ENCODE measurements around the gene TLE7. TPM values are rescaled to one million over a fixed set of nuclear protein-coding genes. Genes with fewer than 3 reads are reported as not detected.
A peak's percentile ranks its signal among the peaks of the same experiment; 100 is the strongest.

The TLE7 gene
- total and polyA plus RNA-seq, 2 donors (not counting 1 experiment from before 2014, with no cell fraction given), result not detected

DNA sequence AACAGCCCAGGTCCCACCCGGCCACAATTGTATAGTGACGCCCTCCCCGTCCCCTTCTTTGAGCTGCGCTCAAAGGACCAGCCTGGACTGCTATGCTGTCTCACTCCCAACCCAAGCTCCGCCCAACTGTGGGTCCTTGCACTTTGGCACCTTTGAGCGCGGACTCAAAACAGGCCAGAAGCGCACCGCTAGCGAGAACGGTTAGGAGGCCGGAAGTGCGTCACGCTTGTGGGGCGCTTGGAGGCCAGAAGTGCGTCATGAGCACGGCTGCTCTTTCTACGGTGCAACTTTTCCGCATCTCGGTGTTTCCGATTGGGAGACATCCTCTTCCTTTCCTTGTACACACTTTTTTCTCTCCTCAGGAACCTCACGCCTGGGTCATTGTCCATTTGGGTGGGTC lies 47.3 kb upstream of the TLE7 start, which contains the start of gene ZNF19:
Gene ZNF19, minus strand, starts transcription at position 203 of the 400 bp plus-strand sequence. CDS start 7,210 bp downstream, outside the sequence.
- Histone ChIP-seq H2AFZ (ENCODE audit: low read length) (no peak within 1 kb of the TSS), H3K79me2 (ENCODE audit: control insufficient read depth, insufficient read depth, low read length) (no peaks in the 10 kb centered on the region), H3K4me3 (replicated peaks in 1 of 4; ENCODE audit: control extremely low read depth in 1 of 4, insufficient read depth in 1 of 4, low read depth in 3 of 4, low read length in 4 of 4) (no peak within 1 kb of the TSS), H4K20me1 (ENCODE audit: control insufficient read depth, extremely low read depth, insufficient read depth, low read length) (no peaks in the 10 kb centered on the region), H3K9ac (ENCODE audit: insufficient read depth, low read length) (no peak within 1 kb of the TSS), H3K4me2 (ENCODE audit: extremely low read depth, insufficient read depth, low read length) (no peak within 1 kb of the TSS), H3K9me3 (ENCODE audit: control insufficient read depth, insufficient read depth, low read depth, low read length) (no peaks in the 10 kb centered on the region), H3K27ac (ENCODE audit: insufficient read depth, low read length) (no peak within 1 kb of the TSS), H3K27me3 (ENCODE audit: control insufficient read depth, insufficient read depth, low read length) (no peaks in the 10 kb centered on the region), H3K4me1 (ENCODE audit: control insufficient read depth, extremely low read depth, insufficient read depth, low read length) (no peaks in the 10 kb centered on the region), H3K36me3 (ENCODE audit: control insufficient read depth, insufficient read depth, low read length) (no peaks in the 10 kb centered on the region)
- TF ChIP-seq CTCF (conservative IDR thresholded peaks at IDR 0.05 in 1 of 2, IDR thresholded peaks at IDR 0.05 in 1 of 2; ENCODE audit: low read depth in 1 of 2, low read length in 2 of 2) (no peak), EZH2 (IDR thresholded peaks at IDR 0.05; ENCODE audit: low read length, missing control alignments) (no peak)
- DNase-seq (ENCODE audit: low read depth in 2 of 2), result no peak

DNA sequence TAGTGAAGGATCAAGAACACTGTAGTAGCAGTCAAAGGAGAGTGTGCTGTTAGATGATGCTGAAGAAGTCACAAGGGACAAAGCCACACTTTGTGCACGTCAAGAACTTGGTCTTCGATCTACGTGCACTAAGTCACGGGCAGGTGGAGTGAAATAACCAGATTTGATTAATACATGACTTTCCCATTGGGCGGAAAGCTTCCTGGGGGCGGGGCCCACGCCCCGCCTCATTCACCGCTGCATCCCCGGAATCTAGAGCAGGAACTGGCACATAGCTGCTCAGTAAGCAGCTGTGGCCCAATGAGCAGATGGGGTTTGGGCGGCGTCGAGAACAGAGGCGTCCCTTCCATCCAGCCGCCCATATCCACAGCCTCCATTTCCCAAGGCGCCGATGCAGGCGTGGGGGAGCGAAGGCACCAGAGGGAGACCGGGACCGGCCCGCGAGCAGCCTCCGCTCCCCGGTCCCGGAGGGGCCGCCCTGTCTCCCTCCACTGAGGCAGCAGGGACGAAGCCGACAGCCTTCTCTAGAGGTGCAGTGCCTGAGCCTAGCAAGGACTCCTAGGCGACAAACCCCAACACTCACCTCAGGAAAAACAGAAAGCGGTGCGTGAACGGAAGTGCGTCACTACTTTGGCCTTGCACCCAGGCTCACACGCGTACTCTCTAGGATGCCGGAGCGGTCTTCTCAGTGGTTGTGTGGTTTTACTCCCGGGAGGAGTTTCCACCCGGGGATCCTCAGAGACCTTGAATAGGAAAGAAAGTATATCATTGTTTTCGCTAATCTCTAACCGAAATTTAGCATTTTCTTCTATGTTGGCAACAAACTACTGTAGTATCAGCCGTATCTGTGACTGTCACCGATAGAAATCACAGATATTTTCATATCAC lies 42.4 kb upstream of the TLE7 start:
- Histone ChIP-seq H3K9me3 (ENCODE audit: control insufficient read depth, insufficient read depth, low read depth, low read length) (no peaks in the 10 kb centered on the region), H3K79me2 (ENCODE audit: control insufficient read depth, insufficient read depth, low read length) (no peaks in the 10 kb centered on the region), H3K9ac (ENCODE audit: insufficient read depth, low read length) (peak overlapping the region; percentile 98), H3K4me1 (ENCODE audit: control insufficient read depth, extremely low read depth, insufficient read depth, low read length) (no peaks in the 10 kb centered on the region), H3K36me3 (ENCODE audit: control insufficient read depth, insufficient read depth, low read length) (no peaks in the 10 kb centered on the region), H3K27ac (ENCODE audit: insufficient read depth, low read length) (peak overlapping the region; percentile 97), H2AFZ (ENCODE audit: low read length) (peak overlapping the region; percentile 98), H3K4me3 (replicated peaks in 1 of 4; ENCODE audit: control extremely low read depth in 1 of 4, insufficient read depth in 1 of 4, low read depth in 3 of 4, low read length in 4 of 4) (peak overlapping the region; percentile 85 to 98 (median 90)), H3K4me2 (ENCODE audit: extremely low read depth, insufficient read depth, low read length) (peak overlapping the region; percentile 94), H3K27me3 (ENCODE audit: control insufficient read depth, insufficient read depth, low read length) (no peaks in the 10 kb centered on the region), H4K20me1 (ENCODE audit: control insufficient read depth, extremely low read depth, insufficient read depth, low read length) (no peaks in the 10 kb centered on the region)
- TF ChIP-seq EZH2 (IDR thresholded peaks at IDR 0.05; ENCODE audit: low read length, missing control alignments), result no peak
- no peak for TF ChIP-seq CTCF (conservative IDR thresholded peaks at IDR 0.05 in 1 of 2, IDR thresholded peaks at IDR 0.05 in 1 of 2; ENCODE audit: low read depth in 1 of 2, low read length in 2 of 2)
- DNase-seq (ENCODE audit: low read depth in 2 of 2), result peak; percentile 92 to 96

DNA sequence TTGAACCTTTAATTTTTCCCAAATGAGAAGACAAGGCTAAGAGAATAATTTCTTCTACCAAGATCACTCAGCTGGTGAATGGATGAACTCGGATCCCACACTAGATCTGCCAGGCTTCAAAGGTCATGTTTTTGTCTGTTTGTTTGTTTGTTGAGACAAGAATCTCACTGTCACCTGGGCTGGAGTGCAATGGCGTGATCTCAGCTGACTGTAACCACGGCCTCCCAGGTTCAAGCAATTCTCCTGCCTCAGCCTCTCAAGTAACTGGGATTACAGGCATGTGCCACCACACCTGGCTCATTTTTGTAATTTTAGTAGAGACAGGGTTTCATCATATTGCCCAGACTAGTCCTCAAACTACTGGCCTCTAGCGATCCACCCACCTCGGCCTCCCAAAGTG lies 40.7 kb upstream of the TLE7 start:
- H3K27ac ChIP-seq (ENCODE audit: insufficient read depth, low read length), result no peak overlapping the region
- H3K4me1 ChIP-seq (ENCODE audit: control insufficient read depth, extremely low read depth, insufficient read depth, low read length), result no peaks in the 10 kb centered on the region
- H3K36me3 ChIP-seq (ENCODE audit: control insufficient read depth, insufficient read depth, low read length), result peaks cover 2% of the 10 kb centered on the region
- H4K20me1 ChIP-seq (ENCODE audit: control insufficient read depth, extremely low read depth, insufficient read depth, low read length), result no peaks in the 10 kb centered on the region
- no peak overlapping the region for H3K4me3 ChIP-seq (replicated peaks in 1 of 4; ENCODE audit: control extremely low read depth in 1 of 4, insufficient read depth in 1 of 4, low read depth in 3 of 4, low read length in 4 of 4)
- H3K27me3 ChIP-seq (ENCODE audit: control insufficient read depth, insufficient read depth, low read length), result no peaks in the 10 kb centered on the region
- no peaks in the 10 kb centered on the region for H3K9me3 ChIP-seq (ENCODE audit: control insufficient read depth, insufficient read depth, low read depth, low read length)
- H3K79me2 ChIP-seq (ENCODE audit: control insufficient read depth, insufficient read depth, low read length), result no peaks in the 10 kb centered on the region
- H2AFZ ChIP-seq (ENCODE audit: low read length), result no peak overlapping the region
- no peak for TF ChIP-seq CTCF (conservative IDR thresholded peaks at IDR 0.05 in 1 of 2, IDR thresholded peaks at IDR 0.05 in 1 of 2; ENCODE audit: low read depth in 1 of 2, low read length in 2 of 2)
- no peak for TF ChIP-seq EZH2 (IDR thresholded peaks at IDR 0.05; ENCODE audit: low read length, missing control alignments)
- H3K4me2 ChIP-seq (ENCODE audit: extremely low read depth, insufficient read depth, low read length), result no peak overlapping the region
- H3K9ac ChIP-seq (ENCODE audit: insufficient read depth, low read length), result no peak overlapping the region
- DNase-seq (ENCODE audit: low read depth in 2 of 2), result no peak
